Bronchial epithelial cell (primary cell): Measurements from ENCODE around the gene ETV7. TPM values are rescaled to one million over a fixed set of nuclear protein-coding genes. Genes with fewer than 3 reads are reported as not detected.
"Not testable (repeated sequence)": the region's sequence is repeated elsewhere in the genome, so short reads cannot be mapped to it uniquely, and the experiment has no call there.

Experiments
- DNase-seq: peaks from one replicate; pipeline ENCODE4 v3.0.0-alpha.2; 2010; ENCODE audit warnings: low read depth
- FAIRE-seq: peaks from 2 replicates; lab custom pipeline; 2011; peaks lifted over from hg19 to GRCh38; lab: Jason Lieb, UNC
- H3K27me3 ChIP-seq: 2 replicates; pipeline ENCODE4 v1.5.1; 2011; ENCODE audit warnings: low read length; ENCODE audit not compliant: control insufficient read depth, insufficient read depth
- H3K36me3 ChIP-seq: 2 replicates; pipeline ENCODE4 v1.5.1; 2011; ENCODE audit warnings: low read length; ENCODE audit not compliant: control insufficient read depth, insufficient read depth
- H3K4me3 ChIP-seq: 2 replicates; pipeline ENCODE4 v1.5.1; 2011; ENCODE audit warnings: mild to moderate bottlenecking, low read depth, low read length, control low read depth
- total RNA-seq: library from RNA; depleted of rRNA; stranded (reverse); fragments of >200 nt; gene quantifications from 2 replicates; pipeline ENCODE4 v1.2.1, GENCODE V29; 2014
- TF ChIP-seq, protein P1 (sequence below): IDR thresholded peaks from 2 replicates; pipeline ENCODE4 v1.5.1; 2011; ENCODE audit warnings: mild to moderate bottlenecking, moderate library complexity, low read length, control low read depth, inconsistent platforms; ENCODE audit not compliant: insufficient read depth, severe bottlenecking

ETV7 gene
- total RNA-seq, 1 donor from 2014 or later, result not detected

DNA sequence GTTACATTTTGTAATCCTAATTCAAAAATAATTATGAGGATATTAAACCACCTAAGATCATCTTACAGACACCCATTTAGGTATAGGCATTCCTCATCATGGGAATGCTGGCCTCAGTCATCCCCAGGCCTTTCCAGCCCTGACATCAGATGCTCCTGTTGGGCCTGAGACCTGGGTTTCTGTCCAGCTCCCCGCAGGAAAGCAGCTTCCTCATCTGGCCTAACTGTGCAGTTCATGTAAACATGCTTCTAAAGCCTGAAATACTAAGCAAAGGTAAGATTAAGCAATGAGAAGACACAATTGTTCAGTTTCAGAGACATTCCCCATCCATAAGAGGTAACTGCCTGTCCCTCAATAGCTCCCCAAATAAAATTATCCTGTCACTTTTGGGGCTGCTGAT is 19.0 kb downstream of the ETV7 start:
- Histone ChIP-seq H3K36me3 (no peaks in the 10 kb centered on the region), H3K4me3 (no peak overlapping the region), H3K27me3 (peaks cover 2% of the 10 kb centered on the region)
- DNase-seq (no peak), FAIRE-seq (no peak)
- TF ChIP-seq, protein P1, sequence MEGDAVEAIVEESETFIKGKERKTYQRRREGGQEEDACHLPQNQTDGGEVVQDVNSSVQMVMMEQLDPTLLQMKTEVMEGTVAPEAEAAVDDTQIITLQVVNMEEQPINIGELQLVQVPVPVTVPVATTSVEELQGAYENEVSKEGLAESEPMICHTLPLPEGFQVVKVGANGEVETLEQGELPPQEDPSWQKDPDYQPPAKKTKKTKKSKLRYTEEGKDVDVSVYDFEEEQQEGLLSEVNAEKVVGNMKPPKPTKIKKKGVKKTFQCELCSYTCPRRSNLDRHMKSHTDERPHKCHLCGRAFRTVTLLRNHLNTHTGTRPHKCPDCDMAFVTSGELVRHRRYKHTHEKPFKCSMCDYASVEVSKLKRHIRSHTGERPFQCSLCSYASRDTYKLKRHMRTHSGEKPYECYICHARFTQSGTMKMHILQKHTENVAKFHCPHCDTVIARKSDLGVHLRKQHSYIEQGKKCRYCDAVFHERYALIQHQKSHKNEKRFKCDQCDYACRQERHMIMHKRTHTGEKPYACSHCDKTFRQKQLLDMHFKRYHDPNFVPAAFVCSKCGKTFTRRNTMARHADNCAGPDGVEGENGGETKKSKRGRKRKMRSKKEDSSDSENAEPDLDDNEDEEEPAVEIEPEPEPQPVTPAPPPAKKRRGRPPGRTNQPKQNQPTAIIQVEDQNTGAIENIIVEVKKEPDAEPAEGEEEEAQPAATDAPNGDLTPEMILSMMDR, result no peak

DNA sequence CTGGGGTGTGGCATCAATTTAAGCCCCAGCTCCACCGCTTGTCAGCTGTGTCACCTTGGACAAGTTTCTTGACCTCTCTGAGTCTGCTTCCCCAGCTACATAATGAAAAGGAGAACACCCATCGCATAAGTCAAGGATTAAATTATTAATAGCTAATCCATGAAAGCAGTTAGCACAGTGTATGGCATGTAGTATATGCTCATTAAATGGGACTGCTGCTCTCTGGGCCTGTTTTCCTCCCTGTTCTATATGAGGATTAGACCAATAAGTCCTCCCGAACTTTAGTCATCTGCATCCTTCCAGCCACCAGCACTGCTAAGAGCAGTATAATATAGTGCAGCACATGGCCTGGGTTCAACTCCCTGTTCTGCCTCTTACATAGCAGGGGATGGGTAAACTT is 19.7 kb downstream of the ETV7 start:
- FAIRE-seq, result no peak
- no peaks in the 10 kb centered on the region for H3K36me3 ChIP-seq
- no peak for DNase-seq
- H3K4me3 ChIP-seq, result no peak overlapping the region
- TF ChIP-seq, protein P1, result no peak
- no peaks in the 10 kb centered on the region for H3K27me3 ChIP-seq

DNA sequence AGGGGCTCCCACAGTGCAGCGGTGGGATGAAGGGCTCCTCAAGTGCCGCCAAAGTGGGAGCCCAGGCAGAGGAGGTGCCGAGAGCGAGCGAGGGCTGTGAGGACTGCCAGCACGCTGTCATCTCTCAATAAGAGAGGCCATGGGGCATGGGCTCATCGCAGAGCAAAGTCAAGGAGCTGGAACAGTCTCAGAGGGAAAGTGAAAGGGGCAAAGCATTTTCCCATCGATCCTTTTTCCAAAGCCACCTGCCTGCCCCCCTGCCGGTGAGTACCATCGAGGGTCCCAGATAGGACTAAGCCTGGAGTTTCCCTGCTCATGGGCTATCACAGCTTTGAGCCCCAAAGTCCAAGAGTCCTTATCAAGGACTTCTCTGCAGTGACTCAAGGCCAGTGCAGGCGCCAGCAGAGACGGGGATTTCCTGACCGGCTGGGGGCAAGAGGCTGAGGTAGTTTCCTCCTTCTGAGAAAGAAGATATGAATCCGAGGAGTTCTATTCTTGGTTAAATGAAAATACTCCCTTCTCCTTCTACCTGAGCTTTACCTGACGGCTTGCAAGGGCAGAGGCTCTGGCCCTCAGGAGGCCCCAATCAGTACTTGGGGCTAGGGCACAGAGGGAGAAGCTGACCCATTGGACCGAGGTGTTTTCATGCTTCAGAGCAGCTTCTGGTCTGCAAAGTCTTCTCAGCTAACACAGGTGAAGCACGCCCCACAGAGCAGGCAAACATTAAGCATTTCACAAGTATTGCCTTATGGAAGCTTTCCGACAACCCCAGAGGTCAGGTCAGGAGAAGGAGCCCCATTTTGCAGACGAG is 22.6 kb downstream of the ETV7 start:
- H3K27me3 ChIP-seq, result no peaks in the 10 kb centered on the region
- TF ChIP-seq, protein P1, result no peak
- H3K4me3 ChIP-seq, result no peak overlapping the region
- DNase-seq (peak; percentile 46), FAIRE-seq (no peak)
- no peaks in the 10 kb centered on the region for H3K36me3 ChIP-seq

DNA sequence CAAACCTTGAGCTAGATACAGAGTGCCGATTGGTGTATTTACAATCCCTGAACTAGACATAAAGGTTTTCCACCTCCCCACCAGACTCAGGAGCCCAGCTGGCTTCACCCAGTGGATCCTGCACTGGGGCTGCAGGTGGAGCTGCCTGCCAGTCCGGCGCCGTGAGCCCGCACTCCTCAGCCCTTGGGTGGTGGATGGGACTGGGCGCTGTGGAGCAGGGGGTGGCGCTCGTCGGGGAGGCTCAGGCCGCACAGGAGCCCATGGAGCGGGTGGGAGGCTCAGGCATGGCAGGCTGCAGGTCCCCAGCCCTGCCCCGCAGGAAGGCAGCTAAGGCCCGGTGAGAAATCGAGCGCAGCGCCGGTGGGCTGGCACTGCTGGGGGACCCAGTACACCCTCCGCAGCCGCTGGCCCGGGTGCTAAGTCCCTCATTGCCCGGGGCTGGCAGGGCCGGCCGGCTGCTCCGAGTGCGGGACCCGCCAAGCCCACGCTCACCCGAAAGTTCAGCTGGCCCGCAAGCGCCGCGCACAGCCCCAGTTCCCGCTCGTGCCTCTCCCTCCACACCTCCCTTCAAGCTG is 23.3 kb downstream of the ETV7 start:
- not testable (repeated sequence) for DNase-seq, H3K36me3 ChIP-seq, FAIRE-seq, H3K4me3 ChIP-seq, H3K27me3 ChIP-seq

DNA sequence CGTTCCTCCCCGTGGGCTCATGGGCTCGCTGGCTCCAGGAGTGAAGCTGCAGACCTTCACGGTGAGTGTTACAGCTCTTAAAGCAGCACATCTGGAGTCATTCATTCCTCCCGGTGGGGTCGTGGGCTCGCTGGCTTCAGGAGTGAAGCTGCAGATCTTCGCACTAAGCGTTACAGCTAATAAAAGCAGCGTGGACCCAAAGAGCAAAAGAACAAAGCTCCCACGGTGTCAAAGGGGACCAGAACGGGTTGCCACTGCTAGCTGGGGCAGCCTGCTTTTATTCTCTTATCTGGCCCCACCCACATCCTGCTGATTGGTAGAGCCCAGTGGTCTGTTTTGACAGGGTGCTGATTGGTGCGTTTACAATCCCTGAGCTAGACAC is 24.1 kb downstream of the ETV7 start:
- not testable (repeated sequence) for H3K4me3 ChIP-seq, FAIRE-seq, H3K27me3 ChIP-seq, DNase-seq, H3K36me3 ChIP-seq

DNA sequence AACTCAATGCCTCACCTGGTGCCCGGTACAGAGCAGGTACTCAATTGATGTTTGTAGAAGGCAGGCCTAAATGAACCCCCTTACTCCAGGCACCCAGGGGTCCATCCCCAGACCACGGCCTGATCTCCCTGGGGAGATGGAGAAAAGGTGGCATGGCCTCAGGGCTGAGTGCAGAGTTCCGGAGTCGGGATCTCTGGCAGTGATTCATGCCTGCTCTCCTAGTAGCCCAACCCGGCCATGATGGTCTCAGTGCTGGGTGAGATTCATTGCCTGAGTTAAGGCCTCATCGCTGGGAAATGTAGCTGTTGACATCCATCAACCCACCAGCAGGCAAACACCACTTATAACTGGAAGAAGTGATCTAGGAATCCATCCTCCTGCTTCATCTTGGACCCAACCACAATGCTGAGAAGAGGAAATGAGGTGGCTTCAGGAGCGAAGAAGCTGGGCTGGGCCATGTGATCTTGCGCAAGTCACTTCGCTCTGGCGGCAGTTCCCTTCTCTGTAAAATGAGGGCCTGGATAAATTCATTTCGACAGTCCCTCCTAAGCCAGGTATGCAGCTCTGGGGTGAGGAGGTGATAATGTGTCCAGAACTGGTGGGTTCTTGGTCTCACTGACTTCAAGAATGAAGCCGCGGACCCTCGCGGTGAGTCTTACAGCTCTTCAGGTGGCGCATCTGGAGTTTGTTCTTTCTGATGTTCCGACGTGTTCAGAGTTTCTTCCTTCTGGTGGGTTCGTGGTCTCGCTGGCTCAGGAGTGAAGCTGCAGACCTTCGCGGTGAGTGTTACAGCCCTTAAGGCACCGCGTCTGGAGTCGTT is 24.7 kb downstream of the ETV7 start:
- no peaks in the 10 kb centered on the region for H3K27me3 ChIP-seq
- no peak for FAIRE-seq
- H3K4me3 ChIP-seq, result no peak overlapping the region
- TF ChIP-seq, protein P1, result no peak
- no peaks in the 10 kb centered on the region for H3K36me3 ChIP-seq
- DNase-seq, result no peak
